D721Med (cell line): ENCODE measurements around the gene SLC22A31.
A peak's percentile ranks its signal among the peaks of the same experiment; 100 is the strongest.
"Not testable (repeated sequence)": the region's sequence is repeated elsewhere in the genome, so short reads cannot be mapped to it uniquely, and the experiment has no call there.

Source experiments
- DNase-seq: peaks from one replicate; pipeline ENCODE4 v3.0.0; 2011; ENCODE audit warnings: low spot score; ENCODE audit not compliant: insufficient read length
- FAIRE-seq: peaks from 2 replicates; lab custom pipeline; 2011; peaks lifted over from hg19 to GRCh38; lab: Jason Lieb, UNC
- CTCF ChIP-seq: IDR thresholded peaks from 2 replicates; pipeline ENCODE4 v1.5.1; 2012; ENCODE audit warnings: mild to moderate bottlenecking, control low read depth; ENCODE audit not compliant: insufficient read depth; ENCODE audit errors: missing control alignments

Gene SLC22A31

GRCh38 chr16:89200124-89200849 is at the start of gene SLC22A31:
Gene SLC22A31, minus strand, starts transcription at chr16:89200537. Its CDS starts 36 bp downstream, at chr16:89200501.
- FAIRE-seq (no peak), DNase-seq (no peak)
- TF ChIP-seq CTCF = no peak

GRCh38 chr16:89248196-89248982 is 48.1 kb upstream of the SLC22A31 start:
- no peak for DNase-seq
- no peak for FAIRE-seq
- TF ChIP-seq CTCF = no peak

GRCh38 chr16:89247734-89248075 is 47.4 kb upstream of the SLC22A31 start:
- DNase-seq, FAIRE-seq: not testable (repeated sequence)

- peak; percentile 64 for DNase-seq
- no peak for TF ChIP-seq CTCF
- FAIRE-seq = no peak
Measured at GRCh38 chr16:89246903-89247733, 46.8 kb upstream of the SLC22A31 start.

GRCh38 chr16:89246383-89246902 is 46.1 kb upstream of the SLC22A31 start:
- no peak for TF ChIP-seq CTCF
- DNase-seq (no peak), FAIRE-seq (no peak)

GRCh38 chr16:89244754-89245153 is 44.4 kb upstream of the SLC22A31 start:
- DNase-seq (no peak), FAIRE-seq (no peak)
- no peak for TF ChIP-seq CTCF

- not testable (repeated sequence) for FAIRE-seq, DNase-seq
Measured at GRCh38 chr16:89244264-89244663, 43.9 kb upstream of the SLC22A31 start.
